ENCODE data around the gene WDR37. TPM values are rescaled to one million over a fixed set of nuclear protein-coding genes. Genes with fewer than 3 reads are reported as not detected.
A peak's percentile ranks its signal among the peaks of the same experiment; 100 is the strongest.

Gene WDR37
- total RNA-seq, 1 donor from 2014 or later, result 38.5 TPM

DNA sequence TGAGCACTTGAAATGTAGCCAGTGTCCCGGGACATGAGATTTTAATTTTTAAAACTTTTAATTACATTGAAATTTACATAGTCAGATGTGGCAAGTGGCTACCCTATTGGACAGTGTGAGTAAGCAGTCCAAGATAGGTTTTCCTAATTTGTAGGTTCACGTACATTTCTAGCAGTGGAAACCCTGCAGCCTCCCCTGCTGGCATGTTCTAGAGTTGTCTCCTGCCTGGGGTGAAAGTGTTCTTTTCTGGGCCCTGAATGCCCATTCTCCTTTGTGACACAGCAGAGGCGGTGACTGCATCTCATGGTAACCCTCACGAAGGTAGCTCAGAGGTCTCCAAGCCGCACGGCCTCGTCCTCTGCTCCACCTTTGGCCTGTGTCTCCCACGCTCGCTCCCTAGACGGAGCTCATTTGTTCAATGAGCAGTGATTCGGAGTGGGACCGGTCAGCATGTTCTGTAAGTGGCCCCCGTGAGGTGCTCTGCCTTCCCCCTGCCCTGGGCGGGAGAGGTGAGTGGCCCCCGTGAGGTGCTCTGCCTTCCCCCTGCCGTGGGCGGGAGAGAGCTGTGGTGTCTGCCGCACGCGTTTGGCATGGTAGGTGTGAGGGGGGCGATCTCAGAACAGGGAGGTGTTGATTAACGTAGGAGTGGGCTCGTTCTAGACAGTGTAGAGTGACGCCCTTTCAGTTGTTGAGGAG lies 18.0 kb downstream of the WDR37 start:
- no peak for DNase-seq (ENCODE audit: low spot score)

DNA sequence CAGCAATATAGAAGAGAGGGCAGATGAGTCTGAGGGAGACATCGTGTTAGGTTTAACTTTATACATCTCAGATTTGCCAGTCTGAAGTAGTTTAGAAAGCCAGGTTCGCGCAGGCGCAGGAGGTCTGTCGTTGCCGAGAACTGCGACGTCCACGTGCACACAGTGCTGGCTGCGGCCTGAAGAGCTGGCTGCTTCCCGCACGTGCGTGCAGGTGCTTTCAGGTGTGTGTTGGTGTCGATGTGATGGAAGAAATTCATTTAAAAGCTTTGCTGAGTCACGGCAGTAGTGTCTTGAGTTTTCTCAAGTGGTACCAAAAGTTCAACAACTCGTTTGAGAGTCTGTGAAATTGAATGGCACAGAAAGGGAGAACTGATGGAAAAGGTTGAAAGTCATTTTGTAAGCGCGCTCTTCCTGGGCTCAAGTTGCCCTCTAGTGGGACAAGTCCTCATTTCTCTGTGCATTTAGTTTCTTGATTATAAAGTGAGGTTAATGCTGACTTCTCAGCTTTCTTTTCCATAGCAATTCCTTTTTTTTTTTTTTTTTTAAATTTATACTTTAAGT lies 18.6 kb downstream of the WDR37 start:
- DNase-seq (ENCODE audit: low spot score), result peak; percentile 24

DNA sequence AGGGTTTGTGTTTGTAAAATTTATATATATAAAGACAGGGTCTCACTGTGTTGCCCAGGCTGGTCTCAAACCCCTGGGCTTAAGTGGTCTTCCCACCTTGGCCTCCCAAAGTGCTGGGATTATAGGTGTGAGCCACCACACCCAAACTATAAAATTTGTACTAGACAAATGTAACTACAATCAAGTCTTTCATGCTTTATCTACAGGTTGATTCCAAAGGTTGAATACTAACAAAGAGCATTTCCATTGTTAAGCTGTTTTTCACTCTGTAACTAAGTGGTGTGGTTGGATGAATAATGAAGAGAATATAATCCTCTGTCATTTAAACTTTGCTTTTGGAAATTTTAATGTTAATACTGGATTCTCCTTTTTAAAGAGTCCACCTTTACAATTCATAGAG lies 22.5 kb downstream of the WDR37 start:
- no peak for DNase-seq (ENCODE audit: low spot score)

DNA sequence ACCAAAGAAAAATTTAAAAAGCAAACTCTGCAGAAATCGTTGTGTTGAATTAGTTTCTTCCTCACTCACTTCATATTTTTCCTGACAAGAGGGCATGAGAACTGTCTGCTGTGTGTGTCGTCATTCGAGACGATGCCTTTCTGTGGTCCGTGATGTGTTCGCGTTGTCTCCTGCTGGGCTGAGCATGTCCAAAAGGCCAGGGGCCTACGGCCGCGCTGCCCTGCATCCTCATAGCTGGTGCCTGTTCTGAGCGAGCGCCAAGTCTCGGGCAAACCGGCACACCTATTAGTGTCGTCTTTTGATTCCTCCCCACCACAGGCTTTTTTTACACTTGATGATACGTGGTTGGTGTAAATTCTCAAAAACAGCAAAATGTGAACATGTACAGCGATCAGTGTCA lies 27.4 kb downstream of the WDR37 start:
- DNase-seq (ENCODE audit: low spot score), result no peak

DNA sequence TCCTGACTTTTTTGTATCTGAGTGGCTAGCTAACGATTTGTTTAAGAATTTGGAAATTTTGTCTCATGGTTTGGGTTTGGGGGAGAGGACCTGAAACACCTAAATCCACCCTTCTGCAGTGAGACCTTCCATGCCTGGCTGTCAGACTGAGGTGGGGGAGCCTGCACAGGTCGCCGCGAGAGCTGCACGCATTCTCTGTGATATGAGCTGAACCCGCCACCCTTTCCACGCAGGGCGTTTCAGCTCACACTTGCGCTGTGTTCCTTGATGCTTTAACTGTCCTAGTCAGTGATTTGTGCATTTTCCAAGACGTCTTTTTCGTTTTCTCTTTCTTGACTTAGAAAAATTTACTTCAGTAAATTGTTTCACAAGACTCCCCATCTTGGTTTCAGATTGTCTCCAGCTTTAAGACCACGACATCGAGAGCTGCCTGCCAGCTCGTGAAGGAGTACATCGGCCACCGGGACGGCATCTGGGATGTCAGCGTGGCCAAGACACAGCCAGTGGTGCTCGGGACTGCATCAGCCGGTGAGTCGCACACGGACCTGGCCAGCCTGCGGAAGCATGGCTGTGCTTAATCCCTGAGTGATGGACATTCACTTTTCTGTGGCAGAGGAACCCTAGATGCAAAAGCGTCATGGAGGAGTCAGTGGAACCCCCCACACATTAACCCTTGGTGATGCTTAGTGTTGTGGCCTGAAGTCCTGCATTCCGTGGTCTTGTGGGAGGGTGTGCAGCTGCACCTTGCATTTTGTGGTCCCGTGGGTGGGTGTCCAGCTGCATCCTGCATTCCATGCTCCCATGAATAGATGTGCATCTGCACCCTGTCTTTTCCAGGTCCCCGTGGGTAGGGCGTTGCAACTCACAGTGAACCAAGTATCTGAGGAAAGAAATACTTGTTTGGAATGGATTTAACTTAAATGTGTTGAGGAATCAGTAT lies 28.1 kb downstream of the WDR37 start:
- DNase-seq (ENCODE audit: low spot score), result no peak

DNA sequence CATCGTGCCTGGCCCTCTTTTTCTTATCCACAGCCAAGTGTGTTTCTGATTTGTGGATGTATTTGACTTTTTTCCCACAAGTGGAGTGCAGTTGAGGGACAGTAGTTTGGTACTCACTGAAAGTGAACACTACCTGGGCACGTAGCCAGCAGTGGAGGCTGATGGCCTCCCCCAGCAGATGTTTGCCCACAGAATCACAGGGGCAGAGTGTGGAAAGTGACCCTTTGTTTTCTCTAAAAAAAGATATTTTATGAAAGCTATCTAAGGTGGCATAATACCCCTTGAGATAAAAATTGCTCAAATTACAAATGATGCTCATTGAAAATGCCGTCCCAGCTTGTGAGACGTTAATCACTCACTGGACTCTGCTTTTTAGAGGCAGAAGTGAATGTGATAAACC lies 29.1 kb downstream of the WDR37 start:
- DNase-seq (ENCODE audit: low spot score), result no peak

DNA sequence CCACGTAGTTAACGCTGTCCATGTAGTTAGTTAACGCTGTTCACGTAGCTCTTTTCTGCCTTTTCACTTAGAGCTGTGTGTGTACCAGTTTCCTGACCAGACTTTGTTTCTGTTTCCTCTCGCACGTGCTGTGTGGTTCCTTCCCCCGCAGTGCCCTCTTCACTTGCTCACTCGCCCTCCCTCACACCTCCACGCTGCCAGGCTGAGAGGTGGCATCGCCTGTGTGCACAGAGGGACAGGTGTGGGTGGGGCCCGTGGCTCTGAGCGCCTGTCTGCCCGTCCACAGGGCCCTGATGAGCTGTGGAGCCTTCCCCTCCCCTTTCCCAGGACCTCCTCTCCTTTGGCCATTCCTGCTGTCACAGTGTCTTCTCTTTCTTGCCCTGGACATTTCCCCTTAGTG lies 30.6 kb downstream of the WDR37 start:
- no peak for DNase-seq (ENCODE audit: low spot score)

DNA sequence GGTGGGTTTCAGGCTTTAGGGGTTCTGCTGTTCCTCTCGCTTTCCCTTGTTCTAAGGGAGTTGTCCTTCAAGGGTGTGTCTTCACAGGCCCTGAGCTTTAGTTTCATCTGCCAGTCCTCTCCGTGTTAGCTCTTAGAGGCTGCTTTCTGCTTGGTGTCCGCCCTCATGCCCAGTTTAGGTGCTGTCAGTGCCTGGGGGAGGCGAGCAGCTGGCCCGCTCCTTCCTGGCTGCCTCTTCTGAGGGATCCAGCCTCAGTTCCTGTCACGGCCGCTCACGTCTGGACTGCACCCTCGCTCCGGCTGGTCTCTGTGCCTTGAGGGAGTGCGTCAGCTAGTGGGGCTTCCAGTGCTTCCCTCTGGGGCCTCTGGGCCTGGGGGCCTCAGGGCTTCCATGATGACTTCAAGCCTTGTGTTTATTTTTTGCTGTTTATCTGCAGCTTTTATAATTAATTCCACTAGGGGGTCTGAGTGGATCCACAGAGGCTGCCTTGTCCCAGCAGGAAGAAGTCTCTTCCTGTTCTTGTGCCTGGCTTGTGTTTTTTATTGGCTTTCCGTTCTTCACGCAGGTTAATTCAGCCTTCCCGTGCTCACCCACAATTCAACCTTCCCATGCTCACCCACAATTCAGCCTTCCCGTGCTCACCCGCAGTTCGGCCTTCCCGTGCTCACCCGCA lies 33.0 kb downstream of the WDR37 start:
- DNase-seq (ENCODE audit: low spot score), result no peak

DNA sequence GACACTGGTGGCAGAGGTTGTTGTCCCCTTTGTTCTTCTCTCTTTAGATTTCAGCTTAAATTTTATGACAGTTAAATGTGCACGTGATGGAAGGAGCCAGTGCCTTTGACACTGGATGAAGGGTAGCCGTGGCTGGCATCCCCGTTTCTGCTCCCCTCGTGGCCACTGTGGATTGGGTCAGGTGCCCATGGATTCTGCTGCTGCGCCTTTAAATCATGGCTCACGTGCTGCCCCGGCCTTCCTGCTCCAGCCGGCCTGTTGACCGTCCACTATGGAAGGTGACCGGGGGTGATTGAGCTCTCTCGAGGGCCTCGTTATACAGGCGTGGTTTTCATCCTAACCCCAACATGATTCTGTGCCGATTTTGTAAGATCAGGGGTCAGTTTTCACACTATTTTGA lies 34.5 kb downstream of the WDR37 start:
- no peak for DNase-seq (ENCODE audit: low spot score)

DNA sequence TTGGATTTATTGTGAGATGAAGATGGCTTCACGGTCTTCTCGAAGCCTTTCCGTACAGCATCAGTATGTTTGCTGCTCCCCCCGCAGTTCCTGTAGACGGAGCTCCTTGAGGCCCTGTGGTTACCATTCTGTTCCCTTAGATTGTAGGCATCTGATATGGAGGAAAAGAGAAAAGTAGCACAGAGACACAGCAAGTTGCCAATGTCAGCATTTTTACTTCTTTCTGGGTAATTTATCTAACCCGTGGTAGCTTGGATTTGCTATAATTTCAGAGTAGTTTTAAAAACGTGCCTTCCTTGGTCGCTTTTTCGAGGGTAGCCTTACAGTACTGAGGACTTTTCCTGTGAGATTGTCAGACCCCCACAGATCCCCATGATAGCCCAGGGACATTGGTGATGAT lies 37.5 kb downstream of the WDR37 start:
- DNase-seq (ENCODE audit: low spot score), result no peak

DNA sequence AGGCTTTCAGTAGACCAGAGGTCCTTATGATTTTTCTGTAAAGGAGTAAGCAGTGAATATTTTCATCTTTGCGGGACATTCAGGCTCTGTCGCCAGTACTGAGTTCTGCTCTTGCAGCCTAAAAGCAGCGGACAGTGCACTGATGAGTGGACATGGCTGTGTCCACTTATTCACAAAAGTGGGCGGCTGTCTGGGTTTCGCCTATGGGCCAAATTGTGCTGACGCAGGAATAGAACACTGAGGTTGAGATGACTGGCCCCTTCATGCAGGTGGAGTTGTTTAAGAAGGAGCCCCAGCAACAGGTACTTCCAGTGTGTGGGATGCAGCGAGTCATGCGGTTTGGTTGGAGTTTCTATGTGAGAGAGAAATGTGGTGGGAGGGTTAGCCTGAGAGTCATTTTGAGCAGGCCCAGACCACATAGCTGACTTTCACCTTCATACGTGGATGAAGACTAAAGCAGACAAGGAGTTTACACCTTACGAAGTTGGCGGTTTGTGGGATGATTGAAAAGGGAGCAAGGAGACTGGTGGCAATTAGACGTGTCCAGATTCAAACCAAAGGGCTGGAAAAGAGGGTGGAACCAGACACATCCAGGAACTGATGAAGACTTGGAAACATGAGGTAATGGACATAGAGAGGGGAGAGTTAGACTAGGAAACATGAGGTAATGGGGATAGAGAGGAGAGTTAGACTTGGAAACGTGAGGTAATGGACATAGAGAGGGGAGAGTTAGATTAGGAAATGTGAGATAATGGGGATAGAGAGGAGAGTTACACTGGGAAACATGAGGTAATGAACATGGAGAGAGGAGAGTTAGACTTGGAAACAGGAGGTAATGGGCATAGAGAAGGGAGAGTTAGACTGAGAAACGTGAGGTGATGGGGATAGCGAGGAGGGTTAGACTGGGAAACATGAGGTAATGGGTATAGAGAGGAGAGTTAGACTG lies 38.2 kb downstream of the WDR37 start:
- DNase-seq (ENCODE audit: low spot score), result no peak

DNA sequence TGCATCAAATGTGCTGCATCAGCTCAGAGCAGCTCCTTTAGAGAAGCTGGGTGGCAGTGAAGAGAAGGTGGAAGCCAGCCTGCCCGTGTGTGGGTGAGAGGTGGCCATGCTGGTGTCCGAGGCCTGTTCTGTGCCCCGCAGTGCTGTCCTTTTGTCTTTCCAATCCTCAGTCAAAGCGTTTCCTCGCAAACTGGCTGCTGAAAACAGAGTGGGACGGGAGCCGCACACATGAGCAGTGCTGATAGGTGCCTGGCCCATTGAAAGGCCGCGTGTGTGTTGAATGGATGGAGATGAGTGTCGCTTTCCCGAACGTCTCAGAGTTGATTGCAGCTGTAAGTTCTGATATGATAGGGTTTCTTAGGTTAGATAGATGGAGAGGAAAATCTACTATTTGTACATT lies 39.3 kb downstream of the WDR37 start:
- DNase-seq (ENCODE audit: low spot score), result no peak

DNA sequence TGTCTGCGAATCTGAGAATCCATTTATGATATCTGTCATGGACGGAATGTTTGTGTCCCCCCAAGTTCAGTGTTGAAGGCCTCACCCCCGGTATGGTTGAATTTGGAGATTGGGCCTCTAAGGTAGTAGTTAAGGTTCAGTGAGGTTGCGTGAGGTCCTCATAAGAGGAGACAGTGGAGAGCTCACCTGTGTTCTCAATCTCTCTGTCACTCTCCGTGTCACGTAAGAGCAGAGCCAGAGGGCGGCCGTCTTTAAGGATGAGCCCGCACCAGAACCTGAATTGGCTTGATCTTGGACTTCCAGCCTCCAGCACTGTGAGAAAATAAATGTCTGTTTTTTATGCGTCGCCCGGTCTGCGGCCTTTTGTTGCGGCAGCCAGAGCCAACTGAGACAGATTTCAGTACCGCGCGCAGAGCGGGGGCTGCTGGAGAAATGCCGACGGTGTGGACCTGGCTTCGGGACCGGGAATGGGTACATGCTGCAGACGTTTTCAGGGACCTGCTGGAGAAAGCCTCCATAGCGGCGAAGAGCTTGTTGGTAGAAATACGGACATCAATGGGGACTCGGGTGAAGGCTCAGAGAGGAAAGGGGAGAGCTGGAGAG lies 40.2 kb downstream of the WDR37 start:
- DNase-seq (ENCODE audit: low spot score), result no peak

DNA sequence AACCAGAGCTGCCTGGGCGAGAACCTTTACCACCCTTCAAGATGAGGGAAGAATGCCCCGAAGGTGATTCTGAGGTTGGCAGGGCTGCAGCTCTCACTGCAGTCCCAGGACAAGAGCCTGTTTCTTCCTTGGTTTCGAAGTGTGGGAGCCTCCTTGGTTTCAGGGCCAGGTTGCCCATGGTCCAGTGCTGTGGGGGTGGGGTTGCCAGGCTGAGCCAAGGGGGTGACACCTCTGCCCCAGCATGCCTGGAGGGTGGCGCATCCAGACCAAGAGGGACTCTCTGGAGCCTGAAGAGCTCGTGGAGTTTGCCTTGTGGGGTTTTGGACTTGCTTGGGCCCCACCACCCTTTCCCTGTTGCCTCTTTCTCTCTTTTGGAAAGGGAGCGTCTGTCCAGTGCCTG lies 41.3 kb downstream of the WDR37 start:
- DNase-seq (ENCODE audit: low spot score), result no peak

DNA sequence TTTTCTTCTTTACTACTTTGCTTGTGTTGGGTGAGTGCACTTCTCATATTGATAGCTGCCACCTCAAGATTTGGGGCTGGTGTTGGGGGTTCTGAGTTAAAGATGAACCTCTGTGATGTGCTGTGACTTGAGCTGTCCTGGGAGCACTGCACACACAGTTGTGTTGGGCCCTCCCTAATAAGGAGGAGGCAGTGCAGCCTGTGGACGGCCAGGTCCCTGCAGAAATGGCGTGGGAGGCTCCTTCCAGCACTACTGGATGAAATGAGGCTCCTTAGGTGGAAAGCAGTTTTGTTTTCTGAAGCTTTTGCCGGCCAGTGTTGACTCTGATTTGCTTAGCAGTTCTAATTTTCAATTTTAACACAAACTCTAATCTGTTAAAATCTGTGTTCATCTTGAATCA lies 44.0 kb downstream of the WDR37 start:
- no peak for DNase-seq (ENCODE audit: low spot score)

DNA sequence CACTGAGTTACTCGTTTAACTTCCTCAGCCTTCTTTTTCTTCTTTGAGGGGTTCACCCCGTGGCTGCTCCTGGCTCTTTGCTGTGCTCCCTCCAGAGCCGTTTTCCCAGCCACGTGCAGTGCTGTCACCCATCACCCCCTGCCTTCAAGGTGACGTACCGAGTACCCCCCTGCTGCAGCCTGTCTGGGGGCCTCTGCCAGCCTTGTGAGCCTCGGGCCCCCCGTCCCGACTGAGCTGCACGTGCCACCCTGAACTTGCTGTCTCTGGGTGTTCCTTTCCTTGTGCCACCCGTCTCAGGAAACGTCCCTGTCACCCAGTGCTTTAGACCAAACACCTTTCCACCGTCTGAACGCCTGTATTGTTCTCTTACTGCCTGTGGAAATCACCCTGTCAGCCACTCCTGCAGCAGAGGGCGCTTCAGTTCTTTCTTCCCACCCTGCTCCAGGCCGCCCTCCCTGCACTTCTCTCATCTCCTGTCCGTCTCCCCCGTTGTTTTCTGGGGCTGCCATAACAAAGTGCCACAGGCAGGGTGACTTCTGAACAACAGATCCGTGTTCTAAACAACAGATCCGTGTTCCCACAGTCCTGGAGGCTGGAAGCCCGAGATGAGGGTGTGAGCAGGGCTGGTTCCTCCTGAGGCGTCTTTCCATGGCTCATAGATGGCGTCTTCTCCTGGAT lies 44.6 kb downstream of the WDR37 start:
- DNase-seq (ENCODE audit: low spot score), result no peak

DNA sequence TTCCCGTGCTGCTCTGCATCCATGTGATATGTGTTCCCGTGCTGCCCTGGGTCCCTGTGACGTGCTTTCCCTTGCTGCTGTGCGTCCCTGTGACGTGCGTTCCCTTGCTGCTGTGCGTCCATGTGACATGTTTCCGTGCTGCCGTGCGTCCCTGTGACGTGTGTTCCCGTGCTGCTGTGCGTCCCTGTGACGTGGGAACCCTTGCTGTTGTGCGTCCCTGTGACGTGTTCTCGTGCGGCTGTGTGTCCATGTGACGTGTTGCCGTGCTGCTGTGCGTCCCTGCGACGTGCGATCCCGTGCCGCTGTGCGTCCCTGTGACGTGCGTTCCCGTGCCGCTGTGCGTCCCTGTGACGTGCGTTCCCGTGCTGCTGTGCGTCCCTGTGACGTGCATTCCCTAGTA lies 45.8 kb downstream of the WDR37 start:
- no peak for DNase-seq (ENCODE audit: low spot score)

DNA sequence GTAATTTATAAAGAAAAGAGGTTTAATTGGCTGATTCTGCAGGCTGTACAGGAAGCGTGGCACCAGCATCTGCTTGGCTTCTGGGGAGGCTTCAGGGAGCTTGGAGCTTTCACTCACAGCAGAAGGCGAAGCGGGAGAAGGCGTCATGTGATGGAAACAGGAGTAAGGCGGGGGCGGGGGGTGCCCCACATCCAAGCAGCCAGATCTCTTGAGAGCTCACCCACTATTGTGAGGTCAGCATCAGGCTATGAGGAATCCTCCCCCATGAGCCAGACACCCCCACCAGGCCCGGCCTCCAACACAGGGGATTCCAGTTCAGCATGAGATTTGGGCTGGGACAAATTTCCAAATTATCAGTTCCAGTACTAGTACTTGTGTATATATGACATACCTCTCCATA lies 46.2 kb downstream of the WDR37 start:
- no peak for DNase-seq (ENCODE audit: low spot score)

DNA sequence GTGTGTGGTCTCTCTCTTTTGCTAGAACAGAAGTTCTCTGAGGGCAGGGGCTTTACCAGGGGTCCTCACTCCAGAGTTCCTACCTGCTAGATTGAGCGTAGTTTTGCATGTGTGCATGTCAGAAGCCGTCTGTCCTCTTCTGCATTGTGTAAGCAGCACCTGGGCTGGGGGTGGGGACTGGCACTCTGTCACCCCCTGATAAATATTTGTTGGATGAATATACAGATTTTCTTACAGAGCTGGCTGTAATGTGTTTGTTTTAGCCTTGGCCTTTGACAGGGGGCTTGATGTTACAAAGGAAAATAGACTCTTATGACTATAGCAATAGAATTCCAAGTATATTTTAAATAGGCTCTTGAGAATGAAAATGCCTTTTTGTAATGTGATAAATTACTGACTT lies 46.6 kb downstream of the WDR37 start:
- no peak for DNase-seq (ENCODE audit: low spot score)

DNA sequence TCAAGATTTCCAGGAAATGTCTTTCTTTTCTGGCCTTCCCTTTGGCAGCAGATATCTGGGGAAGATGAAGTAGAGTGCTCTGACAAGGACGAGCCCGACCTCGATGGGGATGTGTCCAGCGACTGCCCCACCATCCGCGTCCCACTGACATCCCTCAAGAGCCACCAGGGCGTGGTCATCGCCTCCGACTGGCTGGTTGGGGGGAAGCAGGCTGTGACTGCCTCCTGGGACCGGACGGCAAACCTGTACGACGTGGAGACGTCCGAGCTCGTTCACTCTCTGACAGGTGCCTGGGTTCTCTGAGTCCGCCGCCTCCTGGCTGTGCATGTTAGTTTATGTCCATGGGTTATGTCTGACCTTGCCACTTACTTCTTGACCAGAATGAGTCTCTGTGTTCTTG lies 47.4 kb downstream of the WDR37 start:
- DNase-seq (ENCODE audit: low spot score), result no peak
